ENCODE measurements around the gene NUMBL.

Gene NUMBL

DNA sequence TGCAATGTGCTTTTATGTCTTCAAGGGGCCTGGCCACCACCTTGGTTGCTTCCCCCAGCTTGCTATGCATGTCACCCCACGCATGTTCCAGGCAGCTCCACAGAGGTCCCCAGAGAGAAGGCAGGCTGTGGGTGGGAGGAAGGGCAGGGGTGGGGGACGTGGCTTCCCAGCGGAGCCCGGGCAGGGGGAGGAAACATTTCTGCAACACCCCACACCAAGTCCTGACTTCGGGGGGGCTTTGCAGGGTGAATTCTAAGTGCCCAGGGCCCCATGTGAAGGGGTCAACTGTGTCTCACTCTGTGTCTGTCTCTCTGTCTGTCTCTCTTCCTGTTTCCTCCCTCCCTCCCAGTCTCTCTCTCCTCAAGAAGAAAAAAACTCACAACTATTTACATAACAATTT lies 49.7 kb downstream of the NUMBL start:
- WGBS, result 61% methylated on average over 5 of the region's 5 CpGs
- Histone ChIP-seq H3K9me3 (ENCODE audit: insufficient read depth, low read depth, low read length) (no peaks in the 10 kb centered on the region), H3K36me3 (ENCODE audit: insufficient read depth, low read length) (no peaks in the 10 kb centered on the region), H3K27ac (ENCODE audit: low read depth, low read length) (no peak overlapping the region), H3K4me1 (ENCODE audit: insufficient read depth, low read length) (peaks cover 3% of the 10 kb centered on the region; the same call in 1 of the 2 replicates), H3K9ac (ENCODE audit: low read depth, low read length) (no peak overlapping the region), H3K4me3 (ENCODE audit: low read length) (no peak overlapping the region), H3K27me3 (ENCODE audit: insufficient read depth, low read length) (peaks cover 5% of the 10 kb centered on the region; the same call in 1 of the 2 replicates)

DNA sequence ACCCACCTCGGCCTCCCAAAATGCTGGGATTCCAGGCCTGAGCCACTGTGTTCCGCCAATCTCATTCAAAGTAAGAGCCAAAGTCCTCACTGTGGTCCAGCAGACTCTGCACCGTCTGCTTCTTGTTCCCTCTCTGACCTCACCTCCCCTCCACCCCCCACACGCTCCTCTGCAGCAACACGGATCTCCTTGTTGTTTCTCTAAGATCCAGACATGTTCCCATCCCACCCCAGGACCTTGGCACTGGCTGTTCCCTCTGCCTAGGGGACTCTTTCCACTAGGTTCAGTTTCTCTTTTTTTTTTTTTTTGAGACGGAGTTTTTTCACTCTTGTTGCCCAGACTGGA lies 50.8 kb downstream of the NUMBL start:
- H3K9ac ChIP-seq (ENCODE audit: low read depth, low read length), result no peak overlapping the region
- WGBS, result 88% methylated on average over 6 of the region's 6 CpGs

GRCh38 chr19:40638327-40638726 lies 52.1 kb downstream of the NUMBL start:
- Histone ChIP-seq H3K4me1 (ENCODE audit: insufficient read depth, low read length) (peaks cover 9% of the 10 kb centered on the region; the same call in 1 of the 2 replicates), H3K9ac (ENCODE audit: low read depth, low read length) (no peak overlapping the region), H3K27ac (ENCODE audit: low read depth, low read length) (no peak overlapping the region), H3K27me3 (ENCODE audit: insufficient read depth, low read length) (peaks cover 17% of the 10 kb centered on the region), H3K36me3 (ENCODE audit: insufficient read depth, low read length) (no peaks in the 10 kb centered on the region), H3K9me3 (ENCODE audit: insufficient read depth, low read depth, low read length) (no peaks in the 10 kb centered on the region), H3K4me3 (ENCODE audit: low read length) (no peak overlapping the region)
- WGBS, result 83% methylated on average over 1 of the region's 1 CpG

More for the DNA sequence above, 50.8 kb downstream of the NUMBL start:
- peaks cover 10% of the 10 kb centered on the region; the same call in 1 of the 2 replicates for H3K27me3 ChIP-seq (ENCODE audit: insufficient read depth, low read length)
- no peaks in the 10 kb centered on the region for H3K9me3 ChIP-seq (ENCODE audit: insufficient read depth, low read depth, low read length)
- peaks cover 3% of the 10 kb centered on the region; the same call in 1 of the 2 replicates for H3K4me1 ChIP-seq (ENCODE audit: insufficient read depth, low read length)
- H3K4me3 ChIP-seq (ENCODE audit: low read length), result no peak overlapping the region
- no peak overlapping the region for H3K27ac ChIP-seq (ENCODE audit: low read depth, low read length)
- H3K36me3 ChIP-seq (ENCODE audit: insufficient read depth, low read length), result no peaks in the 10 kb centered on the region

DNA sequence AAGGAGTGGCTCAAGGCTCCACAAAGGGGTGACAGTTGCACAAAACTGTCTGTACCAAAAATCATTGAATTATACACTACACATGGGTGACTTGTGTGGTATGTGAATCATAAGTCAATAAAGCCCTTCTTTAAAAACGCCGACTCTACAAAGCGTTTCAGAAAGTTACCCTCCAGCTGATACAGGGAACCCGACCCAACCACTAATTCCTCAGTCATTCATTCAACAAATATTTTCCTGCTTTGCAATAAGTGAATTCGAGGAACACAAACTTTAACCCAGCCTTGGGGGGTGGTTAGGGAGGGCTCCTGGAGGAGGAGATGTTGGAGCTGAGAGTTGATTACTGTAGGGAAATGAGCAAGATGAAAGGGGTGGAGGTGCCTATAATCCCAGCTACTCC lies 57.2 kb downstream of the NUMBL start:
- peaks cover 6% of the 10 kb centered on the region; the same call in 1 of the 2 replicates for H3K36me3 ChIP-seq (ENCODE audit: insufficient read depth, low read length)
- WGBS, result 82% methylated on average over 5 of the region's 5 CpGs
- H3K4me3 ChIP-seq (ENCODE audit: low read length), result no peak overlapping the region
- no peaks in the 10 kb centered on the region for H3K9me3 ChIP-seq (ENCODE audit: insufficient read depth, low read depth, low read length)
- H3K27me3 ChIP-seq (ENCODE audit: insufficient read depth, low read length), result peaks cover 20% of the 10 kb centered on the region
- H3K27ac ChIP-seq (ENCODE audit: low read depth, low read length), result no peak overlapping the region
- no peak overlapping the region for H3K9ac ChIP-seq (ENCODE audit: low read depth, low read length)
- H3K4me1 ChIP-seq (ENCODE audit: insufficient read depth, low read length), result peaks cover 12% of the 10 kb centered on the region

- Histone ChIP-seq H3K27me3 (ENCODE audit: insufficient read depth, low read length) (peaks cover 20% of the 10 kb centered on the region), H3K9ac (ENCODE audit: low read depth, low read length) (no peak overlapping the region), H3K9me3 (ENCODE audit: insufficient read depth, low read depth, low read length) (no peaks in the 10 kb centered on the region), H3K27ac (ENCODE audit: low read depth, low read length) (no peak overlapping the region), H3K4me1 (ENCODE audit: insufficient read depth, low read length) (peaks cover 12% of the 10 kb centered on the region), H3K4me3 (ENCODE audit: low read length) (no peak overlapping the region), H3K36me3 (ENCODE audit: insufficient read depth, low read length) (peaks cover 6% of the 10 kb centered on the region; the same call in 1 of the 2 replicates)
- WGBS, result 37% methylated on average over 3 of the region's 3 CpGs
Measured at GRCh38 chr19:40632311-40633036, 58.0 kb downstream of the NUMBL start.

- Histone ChIP-seq H3K36me3 (ENCODE audit: insufficient read depth, low read length) (peaks cover 17% of the 10 kb centered on the region; the same call in 1 of the 2 replicates), H3K9me3 (ENCODE audit: insufficient read depth, low read depth, low read length) (no peaks in the 10 kb centered on the region), H3K4me1 (ENCODE audit: insufficient read depth, low read length) (peaks cover 12% of the 10 kb centered on the region), H3K27me3 (ENCODE audit: insufficient read depth, low read length) (peaks cover 14% of the 10 kb centered on the region), H3K9ac (ENCODE audit: low read depth, low read length) (no peak overlapping the region), H3K4me3 (ENCODE audit: low read length) (no peak overlapping the region), H3K27ac (ENCODE audit: low read depth, low read length) (no peak overlapping the region)
- 75% methylated on average over 16 of the region's 16 CpGs for WGBS
Measured at GRCh38 chr19:40630571-40631160, 59.8 kb downstream of the NUMBL start.

GRCh38 chr19:40629346-40629745 lies 61.1 kb downstream of the NUMBL start:
- H3K4me3 ChIP-seq (ENCODE audit: low read length), result no peak overlapping the region
- peaks cover 12% of the 10 kb centered on the region for H3K4me1 ChIP-seq (ENCODE audit: insufficient read depth, low read length)
- H3K36me3 ChIP-seq (ENCODE audit: insufficient read depth, low read length), result peaks cover 23% of the 10 kb centered on the region
- 94% methylated on average over 42 of the region's 42 CpGs for WGBS
- H3K27me3 ChIP-seq (ENCODE audit: insufficient read depth, low read length), result peaks cover 10% of the 10 kb centered on the region
- no peak overlapping the region for H3K27ac ChIP-seq (ENCODE audit: low read depth, low read length)
- no peak overlapping the region for H3K9ac ChIP-seq (ENCODE audit: low read depth, low read length)
- H3K9me3 ChIP-seq (ENCODE audit: insufficient read depth, low read depth, low read length), result no peaks in the 10 kb centered on the region

GRCh38 chr19:40627486-40628279 lies 62.8 kb downstream of the NUMBL start:
- Histone ChIP-seq H3K9ac (ENCODE audit: low read depth, low read length) (no peak overlapping the region), H3K27me3 (ENCODE audit: insufficient read depth, low read length) (no peaks in the 10 kb centered on the region), H3K4me3 (ENCODE audit: low read length) (no peak overlapping the region), H3K9me3 (ENCODE audit: insufficient read depth, low read depth, low read length) (no peaks in the 10 kb centered on the region), H3K27ac (ENCODE audit: low read depth, low read length) (no peak overlapping the region), H3K4me1 (ENCODE audit: insufficient read depth, low read length) (peaks cover 6% of the 10 kb centered on the region), H3K36me3 (ENCODE audit: insufficient read depth, low read length) (peaks cover 23% of the 10 kb centered on the region)
- 92% methylated on average over 39 of the region's 39 CpGs for WGBS

GRCh38 chr19:40626918-40627317 lies 63.5 kb downstream of the NUMBL start:
- Histone ChIP-seq H3K27ac (ENCODE audit: low read depth, low read length) (no peak overlapping the region), H3K9ac (ENCODE audit: low read depth, low read length) (no peak overlapping the region), H3K36me3 (ENCODE audit: insufficient read depth, low read length) (peaks cover 27% of the 10 kb centered on the region), H3K4me3 (ENCODE audit: low read length) (no peak overlapping the region), H3K4me1 (ENCODE audit: insufficient read depth, low read length) (peaks cover 6% of the 10 kb centered on the region), H3K27me3 (ENCODE audit: insufficient read depth, low read length) (no peaks in the 10 kb centered on the region), H3K9me3 (ENCODE audit: insufficient read depth, low read depth, low read length) (no peaks in the 10 kb centered on the region)
- 96% methylated on average over 24 of the region's 24 CpGs for WGBS

DNA sequence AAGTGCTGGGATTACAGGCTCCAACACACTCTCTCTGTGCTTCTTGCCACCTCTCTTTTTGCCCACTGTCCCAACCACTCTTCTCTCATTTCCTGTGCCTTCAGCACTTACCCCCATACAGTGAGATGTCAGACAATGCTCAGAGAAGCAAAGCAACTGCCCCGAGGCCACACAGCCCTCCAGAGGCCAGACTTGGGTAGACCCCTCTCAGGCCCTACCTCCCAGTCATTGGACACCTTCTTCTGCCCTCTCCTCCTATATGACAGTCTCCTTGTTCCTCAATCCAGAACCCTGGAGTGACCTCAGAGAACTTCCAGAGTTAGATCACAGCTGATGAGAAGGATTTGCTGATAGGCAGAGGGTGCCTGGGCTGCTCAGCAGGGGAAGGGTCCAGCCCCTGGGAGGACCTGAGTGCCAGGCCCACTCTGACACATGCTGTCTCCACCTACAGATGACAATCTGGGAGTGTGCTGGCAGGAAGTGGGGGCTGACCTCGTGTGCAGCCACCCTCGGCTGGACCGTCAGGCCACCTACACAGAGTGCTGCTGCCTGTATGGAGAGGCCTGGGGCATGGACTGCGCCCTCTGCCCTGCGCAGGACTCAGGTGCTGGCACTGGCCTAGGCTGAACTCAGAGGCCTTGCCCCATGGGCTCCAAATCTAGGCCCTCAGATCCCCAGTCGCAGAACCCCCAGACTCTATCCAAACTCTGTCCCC lies 64.9 kb downstream of the NUMBL start:
- no peaks in the 10 kb centered on the region for H3K9me3 ChIP-seq (ENCODE audit: insufficient read depth, low read depth, low read length)
- H3K27me3 ChIP-seq (ENCODE audit: insufficient read depth, low read length), result no peaks in the 10 kb centered on the region
- WGBS, result 91% methylated on average over 7 of the region's 7 CpGs
- H3K36me3 ChIP-seq (ENCODE audit: insufficient read depth, low read length), result peaks cover 34% of the 10 kb centered on the region
- H3K4me3 ChIP-seq (ENCODE audit: low read length), result no peak overlapping the region
- H3K4me1 ChIP-seq (ENCODE audit: insufficient read depth, low read length), result no peaks in the 10 kb centered on the region; the same call in 1 of the 2 replicates
- H3K27ac ChIP-seq (ENCODE audit: low read depth, low read length), result no peak overlapping the region
- no peak overlapping the region for H3K9ac ChIP-seq (ENCODE audit: low read depth, low read length)
